Measurements from ENCODE around the gene PARD6G.

DNA sequence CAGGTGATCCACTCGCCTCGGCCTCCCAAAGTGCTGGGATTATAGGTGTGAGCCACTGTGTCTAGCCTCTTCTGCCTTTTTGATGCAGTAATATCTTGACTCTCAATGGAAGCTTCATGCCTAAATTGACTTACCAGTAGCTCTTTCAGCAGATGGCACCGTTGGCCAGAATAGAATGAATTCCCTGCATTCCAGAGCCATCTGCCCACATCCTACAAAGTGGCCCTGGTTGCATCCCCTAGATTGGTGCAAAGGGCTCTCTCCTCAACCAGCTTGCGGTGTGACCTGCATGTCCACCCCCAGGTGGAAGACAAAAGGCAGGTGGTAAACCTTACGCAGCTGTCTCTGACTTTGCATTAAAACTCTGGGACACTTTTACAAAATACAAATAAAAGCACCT lies 4.4 kb upstream of the PARD6G start:
- TF ChIP-seq CTCF (IDR thresholded peaks at IDR 0.05) (no peak), POLR2A (IDR thresholded peaks at IDR 0.05) (no peak)

All from thyroid gland (tissue), 4 donors.